GM12878 (cell line): Measurements from ENCODE around the gene LGALS13. TPM values are rescaled to one million over a fixed set of nuclear protein-coding genes. Genes with fewer than 3 reads are reported as not detected.
A peak's percentile ranks its signal among the peaks of the same experiment; 100 is the strongest.

Experiments used
- ATAC-seq: fragments of 200-7000 bp; cut with Tn5 transposase; 3 replicates; pipeline ENCODE4 v1.9.1; 2020; ENCODE audit warnings: mild to moderate bottlenecking, moderate library complexity
- BruUV-seq: library from RNA; stranded (reverse); fragments of 400-500 nt; replicated peaks from 2 replicates; lab custom pipeline; 2021; lab: Mats Ljungman, UMichigan
- CTCF ChIA-PET: fragments of 300-600 bp; sonication (Branson Sonifier 250); formaldehyde crosslinking; extraction: SDS; loops from one replicate; lab custom pipeline; 2021; ENCODE audit warnings: inconsistent platforms; lab: Yijun Ruan, JAX
- POLR2A ChIA-PET: fragments of 350-600 bp; formaldehyde crosslinking; extraction: SDS; loops from one replicate; lab custom pipeline; 2021; ENCODE audit warnings: inconsistent platforms; lab: Charles Lee
- RAD21 ChIA-PET: fragments of 300-600 bp; sonication (Branson Sonifier 250); formaldehyde crosslinking; loops from one replicate; lab custom pipeline; 2023; ENCODE audit warnings: antibody characterized with exemption; ENCODE audit not compliant: unreplicated experiment; lab: Charles Lee
- SMC1A ChIA-PET: fragments of 300-600 bp; sonication (Branson Sonifier 250); formaldehyde crosslinking; loops from one replicate; lab custom pipeline; 2023; ENCODE audit not compliant: unreplicated experiment, uncharacterized antibody; lab: Charles Lee
- DNase-seq: peaks from one replicate; pipeline ENCODE4 v3.0.0-alpha.2; 2011; ENCODE audit warnings: low read depth, low spot score
- FAIRE-seq: peaks from 3 replicates; lab custom pipeline; 2011; peaks lifted over from hg19 to GRCh38; lab: Jason Lieb, UNC
- H2AFZ ChIP-seq: 2 replicates; pipeline ENCODE4 v1.6.0; 2011; ENCODE audit warnings: low read depth, low read length, control low read depth; ENCODE audit not compliant: control insufficient read depth
- H3K27ac ChIP-seq: 2 replicates; pipeline ENCODE4 v1.5.1; 2011; ENCODE audit warnings: control low read depth; ENCODE audit not compliant: control insufficient read depth, insufficient read depth
- H3K27me3 ChIP-seq, 2 experiments: replicated peaks in 1 of 2; 2 replicates each; pipeline versions ENCODE4 v1.6.0 to v1.6.1; 2011; ENCODE audit warnings: low read length in 1 of 2; ENCODE audit not compliant: control insufficient read depth in 2 of 2, insufficient read depth in 2 of 2
- H3K36me3 ChIP-seq, 2 experiments: 2 replicates each; pipeline ENCODE4 v1.5.1; 2011; ENCODE audit warnings: low read length in 1 of 2; ENCODE audit not compliant: control insufficient read depth in 2 of 2, insufficient read depth in 2 of 2
- H3K4me1 ChIP-seq: 2 replicates; pipeline ENCODE4 v1.6.1; 2011; ENCODE audit warnings: mild to moderate bottlenecking, low read length, moderate library complexity, mixed read lengths; ENCODE audit not compliant: control insufficient read depth, insufficient read depth
- H3K4me2 ChIP-seq: 2 replicates; pipeline ENCODE4 v1.6.0; 2011; ENCODE audit warnings: control low read depth; ENCODE audit not compliant: control insufficient read depth, insufficient read depth
- H3K4me3 ChIP-seq: fragments of 200-600 bp; sonication (generic); 2 replicates; pipeline ENCODE4 v1.5.1; 2016
- H3K79me2 ChIP-seq: 2 replicates; pipeline ENCODE4 v1.6.0; 2011; ENCODE audit warnings: low read length; ENCODE audit not compliant: control insufficient read depth, insufficient read depth
- H3K9ac ChIP-seq: 2 replicates; pipeline ENCODE4 v1.8.0; 2011; ENCODE audit warnings: low read length, control low read depth, mixed read lengths; ENCODE audit not compliant: control insufficient read depth, insufficient read depth
- H3K9me3 ChIP-seq: replicated peaks from 3 replicates; pipeline ENCODE4 v1.5.1; 2011; ENCODE audit warnings: mild to moderate bottlenecking, low read length; ENCODE audit not compliant: control insufficient read depth, insufficient read depth
- H4K20me1 ChIP-seq: 2 replicates; pipeline ENCODE4 v1.6.0; 2011; ENCODE audit not compliant: control insufficient read depth, insufficient read depth
- RCOR1 ChIP-seq: conservative IDR thresholded peaks from 2 replicates; pipeline ENCODE4 v1.6.1; 2012; ENCODE audit warnings: low read depth, low read length, improper control_type of control experiment
- REST ChIP-seq: IDR thresholded peaks from 2 replicates; pipeline ENCODE4 v1.6.1; 2012; ENCODE audit warnings: mild to moderate bottlenecking, low read depth, low read length
- WGBS: methylation state at CpG from one replicate; pipeline ENCODE4 v1.1.6; 2016; ENCODE audit warnings: low lambda C conversion rate; ENCODE audit not compliant: insufficient replicate concordance, insufficient coverage; ENCODE audit errors: missing lambda C conversion rate; 5-methylcytosine and 5-hydroxymethylcytosine counted together
- in situ Hi-C: fragments of 300-500 bp; cut with MboI; formaldehyde crosslinking; loops from 9 replicates; pipeline ENCODE4 v1.14.3; 2018; ENCODE audit warnings: mixed read lengths
- intact Hi-C: fragments of 100-400 bp; cut with micrococcal nuclease; formaldehyde crosslinking; loops from one replicate; pipeline ENCODE4 v1.14.2; 2022; ENCODE audit not compliant: unreplicated experiment
- polyA plus RNA-seq, 11 experiments: library from polyadenylated mRNA; depleted of rRNA in 4 of 11; unstranded in 6 of 11; stranded (reverse) in 5 of 11; fragments of >200 nt; fragmentation: Nextera tagmentation in 4 of 11; fragmentation: Illumina TruSeq in 1 of 11; extraction: Ambion mirVana in 4 of 11; extraction: Trizol in 1 of 11; gene quantifications; 1 replicate in 1 of 11; 2 replicates in 10 of 11; pipeline versions ENCODE4 v1.2.1 to v1.2.3, GENCODE V29; 2011 to 2016; ENCODE audit warnings: inconsistent platforms in 2 of 11, missing spikeins in 2 of 11, low read depth in 1 of 11
- total RNA-seq, 4 experiments: library from RNA; depleted of rRNA in 3 of 4; stranded (reverse); fragments of >200 nt in 3 of 4; fragmentation: Illumina TruSeq in 1 of 4; extraction: Trizol in 1 of 4; gene quantifications; 2 replicates each; pipeline versions ENCODE4 v1.2.1 to v1.2.3, GENCODE V29; 2013 to 2021

LGALS13 gene
- total and polyA plus RNA-seq, 10 of the 15 experiments (the other 5 are each of a cell fraction or from before 2014, with no cell fraction given) = not detected

GRCh38 chr19:39645800-39646411 lies 43.6 kb downstream of the LGALS13 start:
- no TSS peak for BruUV-seq
- Histone ChIP-seq H3K36me3 (no peaks in the 10 kb centered on the region), H3K27me3 (peaks cover 0 to 1% of the 10 kb centered on the region in 2 experiments; a peak in 2 of 4 replicates), H3K4me1 (no peaks in the 10 kb centered on the region), H2AFZ (no peak overlapping the region), H3K4me2 (no peak overlapping the region), H4K20me1 (no peaks in the 10 kb centered on the region), H3K27ac (no peak overlapping the region), H3K79me2 (no peaks in the 10 kb centered on the region), H3K9ac (no peak overlapping the region), H3K9me3 (no peaks in the 10 kb centered on the region), H3K4me3 (no peak overlapping the region)
- ATAC-seq (no peak), FAIRE-seq (no peak), DNase-seq (no peak)
- in situ Hi-C loops = no loop called here
- ChIA-PET POLR2A (interaction anchor here (0.6 kb wide), 1 partner anchor 117 kb away, joined by 3 read pairs; no protein-coding TSS in a partner anchor), SMC1A (interaction anchor here (1.0 to 1.7 kb wide), 2 partner anchors 19 to 94 kb away, joined by 3 to 4 read pairs; no protein-coding TSS in a partner anchor), RAD21 (no interaction called here), CTCF (no interaction called here)
- TF ChIP-seq REST (peak; percentile 93), RCOR1 (no peak)
- WGBS = 35% methylated on average over 6 of the region's 6 CpGs
- intact Hi-C loops = no loop called here
